Measurements from ENCODE around the gene SOWAHA. TPM values are rescaled to one million over a fixed set of nuclear protein-coding genes. Genes with fewer than 3 reads are reported as not detected.

The SOWAHA gene
- total RNA-seq = 0.21 and 0.89 TPM in 2 replicates

GRCh38 chr5:132812781-132813598 is at the start of gene SOWAHA:
SOWAHA (plus strand) TSS chr5:132813302; CDS start chr5:132813622, 320 bp downstream.
- DNase-seq (ENCODE audit: low read depth) = no peak
- no peak for TF ChIP-seq CTCF (IDR thresholded peaks at IDR 0.05; ENCODE audit: insufficient read depth, low read length, poor library complexity, severe bottlenecking)

GRCh38 chr5:132764051-132764450 is 49.1 kb upstream of the SOWAHA start:
- no peak for TF ChIP-seq CTCF (IDR thresholded peaks at IDR 0.05; ENCODE audit: insufficient read depth, low read length, poor library complexity, severe bottlenecking)
- H3K27me3 ChIP-seq (ENCODE audit: control insufficient read depth, insufficient read depth, low read length) = no peaks in the 10 kb centered on the region
- no peak for DNase-seq (ENCODE audit: low read depth)
- no peaks in the 10 kb centered on the region for H3K36me3 ChIP-seq (ENCODE audit: control insufficient read depth, insufficient read depth, low read length)
- H3K4me3 ChIP-seq (ENCODE audit: low read depth, low read length) = no peak overlapping the region

More at GRCh38 chr5:132812781-132813598, at the start of gene SOWAHA:
- Histone ChIP-seq H3K36me3 (ENCODE audit: control insufficient read depth, insufficient read depth, low read length) (no peaks in the 10 kb centered on the region), H3K4me3 (ENCODE audit: low read depth, low read length) (peak within 1 kb of the TSS; percentile 30), H3K27me3 (ENCODE audit: control insufficient read depth, insufficient read depth, low read length) (peaks cover 34% of the 10 kb centered on the region)

GRCh38 chr5:132764671-132765238 is 48.3 kb upstream of the SOWAHA start:
- H3K4me3 ChIP-seq (ENCODE audit: low read depth, low read length) = no peak overlapping the region
- H3K27me3 ChIP-seq (ENCODE audit: control insufficient read depth, insufficient read depth, low read length) = no peaks in the 10 kb centered on the region
- no peaks in the 10 kb centered on the region for H3K36me3 ChIP-seq (ENCODE audit: control insufficient read depth, insufficient read depth, low read length)
- no peak for TF ChIP-seq CTCF (IDR thresholded peaks at IDR 0.05; ENCODE audit: insufficient read depth, low read length, poor library complexity, severe bottlenecking)
- no peak for DNase-seq (ENCODE audit: low read depth)

- TF ChIP-seq CTCF (IDR thresholded peaks at IDR 0.05; ENCODE audit: insufficient read depth, low read length, poor library complexity, severe bottlenecking) = no peak
- no peak for DNase-seq (ENCODE audit: low read depth)
- no peak overlapping the region for H3K4me3 ChIP-seq (ENCODE audit: low read depth, low read length)
- H3K36me3 ChIP-seq (ENCODE audit: control insufficient read depth, insufficient read depth, low read length) = no peaks in the 10 kb centered on the region
- H3K27me3 ChIP-seq (ENCODE audit: control insufficient read depth, insufficient read depth, low read length) = no peaks in the 10 kb centered on the region
Measured at GRCh38 chr5:132765311-132766019, 47.6 kb upstream of the SOWAHA start.

DNA sequence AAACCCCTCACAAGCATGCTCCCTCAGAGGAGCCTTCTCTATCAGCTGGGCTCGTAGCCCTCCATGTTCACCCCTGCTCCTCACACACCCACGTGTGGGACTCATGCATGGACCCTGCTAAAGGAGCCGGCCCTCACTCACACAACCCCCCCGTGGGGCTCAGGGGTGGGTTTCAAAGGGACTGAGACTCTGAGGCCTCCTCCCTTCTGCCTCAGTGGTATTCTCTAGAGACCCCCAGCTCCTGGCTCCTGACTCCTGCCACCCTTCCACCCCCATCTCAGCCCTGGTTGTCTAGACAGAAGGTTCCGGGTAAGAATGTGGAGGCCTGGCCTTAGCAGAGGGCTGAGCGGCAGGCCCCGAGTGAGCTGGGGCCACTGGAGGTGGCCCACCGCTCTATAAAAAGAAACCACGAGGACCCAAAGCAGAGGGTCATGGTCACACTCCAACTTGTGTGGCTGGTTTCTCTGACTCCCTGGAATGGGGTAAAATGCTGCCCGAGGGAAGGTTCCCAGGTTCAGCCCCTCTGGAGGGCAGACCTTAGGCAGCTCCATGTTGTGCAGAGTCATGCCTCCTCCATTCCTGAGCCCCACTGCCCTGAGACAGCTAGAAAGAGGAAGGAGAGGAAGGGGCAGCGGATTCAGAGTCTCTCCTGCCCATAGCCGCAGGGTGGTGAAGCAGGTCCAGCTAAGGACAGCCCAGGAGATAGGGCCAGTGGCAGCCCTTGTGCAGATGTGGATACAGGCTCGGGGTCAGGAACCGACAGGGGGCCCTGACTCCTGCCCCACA is 46.9 kb upstream of the SOWAHA start:
- no peaks in the 10 kb centered on the region for H3K36me3 ChIP-seq (ENCODE audit: control insufficient read depth, insufficient read depth, low read length)
- no peak for TF ChIP-seq CTCF (IDR thresholded peaks at IDR 0.05; ENCODE audit: insufficient read depth, low read length, poor library complexity, severe bottlenecking)
- no peaks in the 10 kb centered on the region for H3K27me3 ChIP-seq (ENCODE audit: control insufficient read depth, insufficient read depth, low read length)
- DNase-seq (ENCODE audit: low read depth) = no peak
- H3K4me3 ChIP-seq (ENCODE audit: low read depth, low read length) = no peak overlapping the region

Data from kidney epithelial cell (primary cell).